ENCODE data around the gene LRRK1. TPM values are rescaled to one million over a fixed set of nuclear protein-coding genes. Genes with fewer than 3 reads are reported as not detected.

Gene LRRK1
- total RNA-seq, 1 donor from 2014 or later = 3.0 TPM

GRCh38 chr15:101113114-101114005 lies 194.2 kb downstream of the LRRK1 start:
- Histone ChIP-seq H3K27ac (replicated peaks) (no peak overlapping the region), H3K4me1 (peaks cover 4% of the 10 kb centered on the region), H3K36me3 (no peaks in the 10 kb centered on the region), H3K27me3 (ENCODE audit: low read depth) (no peaks in the 10 kb centered on the region), H3K9me3 (replicated peaks) (no peaks in the 10 kb centered on the region), H3K4me3 (no peak overlapping the region)
- intact Hi-C loops (cut with micrococcal nuclease) = no loop called here
- DNase-seq = no peak
- no peak for TF ChIP-seq CTCF (IDR thresholded peaks at IDR 0.05; ENCODE audit: borderline replicate concordance)

- H3K4me3 ChIP-seq = no peak overlapping the region
- no peak for DNase-seq
- intact Hi-C loops (cut with micrococcal nuclease) = no loop called here
- H3K36me3 ChIP-seq = no peaks in the 10 kb centered on the region
- no peaks in the 10 kb centered on the region for H3K27me3 ChIP-seq (ENCODE audit: low read depth)
- no peak for TF ChIP-seq CTCF (IDR thresholded peaks at IDR 0.05; ENCODE audit: borderline replicate concordance)
- no peaks in the 10 kb centered on the region for H3K9me3 ChIP-seq (replicated peaks)
- peaks cover 4% of the 10 kb centered on the region for H3K4me1 ChIP-seq
- no peak overlapping the region for H3K27ac ChIP-seq (replicated peaks)
Observed at GRCh38 chr15:101114166-101114565, 195.0 kb downstream of the LRRK1 start.

- intact Hi-C loops (cut with micrococcal nuclease) = no loop called here
- H3K9me3 ChIP-seq (replicated peaks) = no peaks in the 10 kb centered on the region
- H3K4me1 ChIP-seq = peaks cover 4% of the 10 kb centered on the region
- no peak for DNase-seq
- H3K36me3 ChIP-seq = no peaks in the 10 kb centered on the region
- H3K27me3 ChIP-seq (ENCODE audit: low read depth) = no peaks in the 10 kb centered on the region
- H3K4me3 ChIP-seq = no peak overlapping the region
- TF ChIP-seq CTCF (IDR thresholded peaks at IDR 0.05; ENCODE audit: borderline replicate concordance) = no peak
- H3K27ac ChIP-seq (replicated peaks) = no peak overlapping the region
Observed at GRCh38 chr15:101114610-101115009, 195.5 kb downstream of the LRRK1 start.

- Histone ChIP-seq H3K36me3 (no peaks in the 10 kb centered on the region), H3K27me3 (ENCODE audit: low read depth) (no peaks in the 10 kb centered on the region), H3K9me3 (replicated peaks) (no peaks in the 10 kb centered on the region), H3K27ac (replicated peaks) (peak overlapping the region; percentile 54), H3K4me1 (peaks cover 5% of the 10 kb centered on the region), H3K4me3 (no peak overlapping the region)
- no peak for TF ChIP-seq CTCF (IDR thresholded peaks at IDR 0.05; ENCODE audit: borderline replicate concordance)
- intact Hi-C loops (cut with micrococcal nuclease) = no loop called here
- no peak for DNase-seq
Observed at GRCh38 chr15:101115393-101115785, 196.2 kb downstream of the LRRK1 start.

GRCh38 chr15:101115786-101116680 lies 196.9 kb downstream of the LRRK1 start:
- intact Hi-C loops (cut with micrococcal nuclease) = no loop called here
- H3K27ac ChIP-seq (replicated peaks) = peak overlapping the region; percentile 54
- no peak for TF ChIP-seq CTCF (IDR thresholded peaks at IDR 0.05; ENCODE audit: borderline replicate concordance)
- no peak overlapping the region for H3K4me3 ChIP-seq
- peaks cover 10% of the 10 kb centered on the region for H3K4me1 ChIP-seq
- no peaks in the 10 kb centered on the region for H3K9me3 ChIP-seq (replicated peaks)
- DNase-seq = peak; percentile 54
- H3K27me3 ChIP-seq (ENCODE audit: low read depth) = no peaks in the 10 kb centered on the region
- H3K36me3 ChIP-seq = no peaks in the 10 kb centered on the region
